Spleen (tissue), 13 donors: Measurements from ENCODE around the gene HBQ1. TPM values are rescaled to one million over a fixed set of nuclear protein-coding genes. Genes with fewer than 3 reads are reported as not detected.

Experiments
- DNase-seq: peaks from one replicate; pipeline ENCODE4 v3.0.0-alpha.2; 2020
- H3K27ac ChIP-seq, 8 donors: fragments of 200-600 bp; sonication (generic) in 7 of 8; 1 replicate in 4 of 8; 2 replicates in 4 of 8; pipeline versions ENCODE4 v1.5.0 to v1.8.0; 2016 to 2021; ENCODE audit warnings: inconsistent platforms in 4 of 8, mild to moderate bottlenecking in 4 of 8, moderate library complexity in 1 of 8
- H3K27me3 ChIP-seq, 7 donors: fragments of 200-600 bp; sonication (generic) in 6 of 7; replicated peaks in 1 of 7; 1 replicate in 4 of 7; 2 replicates in 3 of 7; pipeline versions ENCODE4 v1.5.0 to v1.8.0; 2016 to 2021; ENCODE audit warnings: inconsistent platforms in 3 of 7, mild to moderate bottlenecking in 1 of 7
- H3K36me3 ChIP-seq, 6 donors: fragments of 200-600 bp; sonication (generic) in 5 of 6; 1 replicate in 4 of 6; 2 replicates in 2 of 6; pipeline versions ENCODE4 v1.5.0 to v1.8.0; 2016 to 2021; ENCODE audit warnings: inconsistent platforms in 2 of 6
- H3K4me1 ChIP-seq, 6 donors: fragments of 200-600 bp; sonication (generic) in 5 of 6; 1 replicate in 3 of 6; 2 replicates in 3 of 6; pipeline versions ENCODE4 v1.5.0 to v1.8.0; 2016 to 2021; ENCODE audit warnings: inconsistent platforms in 3 of 6
- H3K4me3 ChIP-seq, 8 donors: fragments of 200-600 bp; sonication (generic) in 7 of 8; 1 replicate in 4 of 8; 2 replicates in 4 of 8; pipeline versions ENCODE4 v1.5.0 to v1.8.0; 2016 to 2021; ENCODE audit warnings: inconsistent platforms in 4 of 8, mild to moderate bottlenecking in 4 of 8, moderate library complexity in 2 of 8
- H3K9me3 ChIP-seq, 8 donors: fragments of 200-600 bp; sonication (generic) in 7 of 8; 1 replicate in 4 of 8; 2 replicates in 4 of 8; pipeline versions ENCODE4 v1.5.0 to v1.8.0; 2016 to 2021; ENCODE audit warnings: inconsistent platforms in 4 of 8
- CTCF ChIP-seq, 11 experiments: fragments of 200-600 bp in 7 of 11; fragments of 450-650 bp in 4 of 11; sonication (generic) in 4 of 11; IDR thresholded peaks in 8 of 11; conservative IDR thresholded peaks in 3 of 11; 1 replicate in 7 of 11; 2 replicates in 4 of 11; pipeline versions ENCODE4 v1.4.0 to v1.8.0; 2016 to 2021; ENCODE audit warnings: antibody characterized with exemption in 11 of 11, inconsistent platforms in 4 of 11, mild to moderate bottlenecking in 1 of 11
- POLR2A ChIP-seq, 3 donors: fragments of 450-650 bp; IDR thresholded peaks; one replicate each; pipeline ENCODE4 v1.5.1; 2017; ENCODE audit warnings: antibody characterized with exemption in 3 of 3, mild to moderate bottlenecking in 1 of 3
- POLR2AphosphoS5 ChIP-seq, 3 donors: sonication (generic); formaldehyde crosslinking; IDR thresholded peaks; one replicate each; pipeline ENCODE4 v1.5.1; 2017; ENCODE audit warnings: antibody characterized with exemption in 3 of 3
- WGBS, 5 donors: extraction: QIAGEN DNeasy Blood & Tissue Kit in 3 of 5; methylation state at CpG; one replicate each; pipeline versions ENCODE4 v1.1.5 to v1.1.7; 2013 to 2018; 5-methylcytosine and 5-hydroxymethylcytosine counted together
- intact Hi-C: fragments of 100-400 bp; cut with DNase I; formaldehyde crosslinking; loops from one replicate; pipeline ENCODE4 v1.15.0; 2023; ENCODE audit warnings: low total_unique reads
- long read RNA-seq, 2 donors: transcript quantifications; one replicate each; lab custom pipeline, GENCODE V29; 2026
- polyA plus RNA-seq, 3 donors: library from polyadenylated mRNA; stranded (reverse); fragments of 200-250 nt; gene quantifications; one replicate each; pipeline ENCODE4 v1.2.1, GENCODE V29; 2013
- total RNA-seq, 7 donors: library from RNA; depleted of rRNA in 3 of 7; stranded (reverse); fragments of >200 nt in 3 of 7; fragmentation: NEBNext Ultra II Directional in 4 of 7; extraction: Animal tissue kit (Norgen Biotek cat#: 25700) in 4 of 7; gene quantifications; one replicate each; pipeline versions ENCODE4 v1.1.0 to v1.2.1, GENCODE V29; 2016 to 2021
- donor health status: healthy with polysubstance abuse.
- donor health status: DM: no; HTN: no; CAD: no; lungs with moderate emphysema.
- donor health status: DM: no; HTN: no; CAD: no.
- donor health status: Bipolar disorder and iron deficiency.
- donor health status: healthy.
- donor health status: DM: no; HTN: no; CAD: no.
- donor health status: DM: yes; HTN: yes; CAD: no.

The HBQ1 gene
- 1 to 10 TPM in 4 of 7 donors, not detected in 3; 1.0 to 7.4 (median 6.6) TPM for total RNA-seq
- 10 to 100 TPM in 1 of 3 donors, under 1 TPM in 2; 0.41 to 11.3 (median 0.62) TPM for polyA plus RNA-seq
- long read RNA-seq, donor 1, transcript HBQ1-201 (3 exons, 536 nt): major isoform, 55 of 60 reads
- long read RNA-seq, donor 1, partial matches to known transcripts: 5 of 60 reads
- long read RNA-seq, donor 1, other reads (novel, unspliced or antisense): 0 of 60 reads
- long read RNA-seq, donor 2, transcript HBQ1-201 (3 exons, 536 nt): major isoform, 40 of 40 reads
- long read RNA-seq, donor 2, partial matches to known transcripts: 0 of 40 reads
- long read RNA-seq, donor 2, other reads (novel, unspliced or antisense): 0 of 40 reads

GRCh38 chr16:180101-180675, at the start of gene HBQ1:
Gene HBQ1, plus strand, starts transcription at chr16:180459. Its CDS starts 28 bp downstream, at chr16:180487.
- no peak for DNase-seq
- WGBS, 5 donors: 9 to 22% (median 9%) methylated on average over 33 to 59 of the region's 59 CpGs

GRCh38 chr16:130533-131173, 49.6 kb upstream of the HBQ1 start:
- Histone ChIP-seq H3K9me3 (no peaks in the 10 kb centered on the region), H3K27me3 (no peaks in the 10 kb centered on the region), H3K27ac (no peak overlapping the region), H3K36me3 (peaks cover 0 to 11% (median 0%) of the 10 kb centered on the region in 6 donors), H3K4me1 (peaks cover 0 to 27% (median 0%) of the 10 kb centered on the region in 6 donors), H3K4me3 (no peak overlapping the region)
- no peak for DNase-seq
- intact Hi-C loops: no loop called here
- 93 to 96% (median 95%) methylated on average over 15 of the region's 15 CpGs for WGBS, 5 donors
- no peak for TF ChIP-seq CTCF (IDR thresholded peaks at IDR 0.05 in 8 of 11, conservative IDR thresholded peaks at IDR 0.05 in 3 of 11)
- TF ChIP-seq POLR2A (IDR thresholded peaks at IDR 0.05): no peak
- TF ChIP-seq POLR2AphosphoS5 (IDR thresholded peaks at IDR 0.05): no peak

More at GRCh38 chr16:180101-180675, at the start of gene HBQ1:
- intact Hi-C loops: loop anchor here (5.0 kb wide), 1 partner anchor 63 kb away; no protein-coding TSS in a partner anchor
- TF ChIP-seq CTCF (IDR thresholded peaks at IDR 0.05 in 8 of 11, conservative IDR thresholded peaks at IDR 0.05 in 3 of 11): peak in 6 of 11 experiments; percentile 4 to 59 (median 56)
- TF ChIP-seq POLR2AphosphoS5 (IDR thresholded peaks at IDR 0.05): no peak
- peaks cover 11 to 38% (median 20%) of the 10 kb centered on the region in 6 donors for H3K4me1 ChIP-seq
- peak within 1 kb of the TSS; percentile 2 to 67 (median 36) for H3K4me3 ChIP-seq
- peaks cover 0 to 8% (median 0%) of the 10 kb centered on the region in 6 donors for H3K36me3 ChIP-seq
- peaks cover 7 to 61% (median 49%) of the 10 kb centered on the region in 7 donors for H3K27me3 ChIP-seq
- H3K27ac ChIP-seq: peak within 1 kb of the TSS in 1 of 8 donors; percentile 31
- no peaks in the 10 kb centered on the region for H3K9me3 ChIP-seq

- Histone ChIP-seq H3K9me3 (no peaks in the 10 kb centered on the region), H3K27me3 (no peaks in the 10 kb centered on the region), H3K36me3 (peaks cover 0 to 9% (median 0%) of the 10 kb centered on the region in 6 donors), H3K4me1 (peaks cover 0 to 42% (median 10%) of the 10 kb centered on the region in 6 donors), H3K27ac (no peak overlapping the region), H3K4me3 (no peak overlapping the region)
- no peak for DNase-seq
- WGBS, 5 donors: 94 to 97% (median 94%) methylated on average over 7 of the region's 7 CpGs
- intact Hi-C loops: no loop called here
- TF ChIP-seq POLR2A (IDR thresholded peaks at IDR 0.05): no peak
- TF ChIP-seq POLR2AphosphoS5 (IDR thresholded peaks at IDR 0.05): no peak
- TF ChIP-seq CTCF (IDR thresholded peaks at IDR 0.05 in 8 of 11, conservative IDR thresholded peaks at IDR 0.05 in 3 of 11): no peak
Observed at GRCh38 chr16:132120-132519, 48.1 kb upstream of the HBQ1 start.
